HUES6 (cell line): Measurements from ENCODE around the gene GRB7.

Experiments
- H3K27ac ChIP-seq: 2 replicates; pipeline ENCODE4 v1.7.0; 2013; ENCODE audit warnings: low read depth, mild to moderate bottlenecking, low read length, inconsistent platforms
- H3K27me3 ChIP-seq: 2 replicates; pipeline ENCODE4 v1.6.1; 2013; ENCODE audit warnings: low read length; ENCODE audit not compliant: control insufficient read depth, insufficient read depth
- H3K36me3 ChIP-seq: 2 replicates; pipeline ENCODE4 v1.6.1; 2013; ENCODE audit warnings: low read length; ENCODE audit not compliant: control insufficient read depth, insufficient read depth
- H3K4me1 ChIP-seq: 2 replicates; pipeline ENCODE4 v1.6.1; 2013; ENCODE audit warnings: low read length; ENCODE audit not compliant: control insufficient read depth, insufficient read depth
- H3K4me3 ChIP-seq: 2 replicates; pipeline ENCODE4 v1.5.1; 2013; ENCODE audit warnings: low read depth, low read length
- H3K9ac ChIP-seq: one replicate; pipeline ENCODE4 v1.6.1; 2013; ENCODE audit warnings: mild to moderate bottlenecking, low read length
- H3K9me3 ChIP-seq: 2 replicates; pipeline ENCODE4 v1.6.1; 2013; ENCODE audit warnings: low read depth, low read length; ENCODE audit not compliant: control insufficient read depth, insufficient read depth

GRB7 gene

DNA sequence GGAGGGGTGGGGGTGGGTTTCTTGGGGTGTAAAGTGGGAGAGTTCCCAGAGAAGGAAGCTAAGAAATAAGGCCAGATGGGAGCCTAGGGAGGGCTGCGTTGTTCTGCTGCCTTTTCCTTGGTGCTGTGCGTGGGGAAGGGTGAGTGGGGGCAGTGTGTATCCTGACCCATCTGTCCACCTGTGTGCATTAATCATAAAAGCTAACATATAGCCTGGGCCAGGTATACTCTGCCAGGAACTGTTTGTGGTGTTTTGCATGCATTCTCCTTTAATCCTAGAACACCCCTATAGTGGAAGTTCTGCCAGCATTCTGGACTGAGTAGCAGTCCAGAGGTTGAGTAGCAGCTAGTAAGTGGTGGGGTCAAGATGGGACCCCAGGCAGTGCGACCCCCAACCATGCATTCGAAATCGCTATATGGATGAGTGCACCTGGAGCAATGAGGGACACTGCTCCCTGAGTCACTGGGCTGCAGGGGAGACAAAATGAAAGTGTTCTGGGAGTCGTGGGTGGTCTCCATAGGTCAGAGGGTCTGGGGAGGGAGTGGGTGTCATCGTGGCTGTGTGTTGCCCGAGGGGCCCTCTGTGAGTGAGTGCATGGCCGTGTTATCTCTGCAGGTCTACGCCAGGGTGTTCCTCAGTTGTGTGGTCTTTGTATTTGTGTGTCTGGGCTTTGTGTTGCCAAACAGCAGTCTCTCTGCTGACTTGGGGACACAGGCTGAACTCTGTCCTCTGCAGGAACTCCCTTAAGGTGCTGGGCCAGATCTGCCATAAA is 36.5 kb upstream of the GRB7 start:
- Histone ChIP-seq H3K4me3 (peak overlapping the region; percentile 84), H3K36me3 (peaks cover 15% of the 10 kb centered on the region; the same call in 1 of the 2 replicates), H3K9me3 (no peaks in the 10 kb centered on the region), H3K9ac (peak overlapping the region; percentile 35), H3K27ac (no peak overlapping the region), H3K27me3 (no peaks in the 10 kb centered on the region), H3K4me1 (peaks cover 61% of the 10 kb centered on the region)

DNA sequence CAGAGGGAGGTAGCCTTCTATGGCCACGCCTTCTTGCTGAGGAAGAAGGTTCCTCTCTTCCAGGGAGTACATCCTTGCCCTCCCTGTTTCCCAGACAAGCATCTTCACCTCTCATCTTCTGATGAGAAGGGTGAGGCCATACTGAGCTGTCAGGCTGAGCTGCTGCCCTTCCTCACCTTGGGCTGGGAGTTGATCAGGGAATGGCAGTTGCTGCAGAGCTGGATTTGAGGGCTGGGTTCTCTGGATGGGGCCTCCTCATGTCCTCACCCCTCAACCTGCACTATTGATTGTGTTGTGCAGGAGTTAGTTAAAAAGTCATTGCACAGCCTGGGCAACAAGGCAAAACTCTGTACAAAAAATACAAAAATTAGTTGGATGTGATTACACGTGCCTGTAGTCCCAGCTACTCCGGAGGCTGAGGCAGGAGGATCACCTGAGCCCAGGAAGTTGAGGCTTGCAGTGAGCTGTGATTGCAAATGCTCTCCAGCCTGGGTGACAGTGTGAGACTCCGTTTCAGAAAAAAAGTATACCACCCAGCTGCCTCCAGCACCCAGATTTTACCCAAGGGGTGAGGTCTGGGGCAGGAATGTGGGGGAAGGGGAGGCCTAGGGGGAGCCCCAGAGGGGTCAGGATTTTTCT is 35.8 kb upstream of the GRB7 start:
- Histone ChIP-seq H3K27me3 (no peaks in the 10 kb centered on the region), H3K9me3 (no peaks in the 10 kb centered on the region), H3K9ac (no peak overlapping the region), H3K4me1 (peaks cover 56% of the 10 kb centered on the region), H3K36me3 (peaks cover 22% of the 10 kb centered on the region), H3K27ac (no peak overlapping the region), H3K4me3 (peak overlapping the region; percentile 84)

DNA sequence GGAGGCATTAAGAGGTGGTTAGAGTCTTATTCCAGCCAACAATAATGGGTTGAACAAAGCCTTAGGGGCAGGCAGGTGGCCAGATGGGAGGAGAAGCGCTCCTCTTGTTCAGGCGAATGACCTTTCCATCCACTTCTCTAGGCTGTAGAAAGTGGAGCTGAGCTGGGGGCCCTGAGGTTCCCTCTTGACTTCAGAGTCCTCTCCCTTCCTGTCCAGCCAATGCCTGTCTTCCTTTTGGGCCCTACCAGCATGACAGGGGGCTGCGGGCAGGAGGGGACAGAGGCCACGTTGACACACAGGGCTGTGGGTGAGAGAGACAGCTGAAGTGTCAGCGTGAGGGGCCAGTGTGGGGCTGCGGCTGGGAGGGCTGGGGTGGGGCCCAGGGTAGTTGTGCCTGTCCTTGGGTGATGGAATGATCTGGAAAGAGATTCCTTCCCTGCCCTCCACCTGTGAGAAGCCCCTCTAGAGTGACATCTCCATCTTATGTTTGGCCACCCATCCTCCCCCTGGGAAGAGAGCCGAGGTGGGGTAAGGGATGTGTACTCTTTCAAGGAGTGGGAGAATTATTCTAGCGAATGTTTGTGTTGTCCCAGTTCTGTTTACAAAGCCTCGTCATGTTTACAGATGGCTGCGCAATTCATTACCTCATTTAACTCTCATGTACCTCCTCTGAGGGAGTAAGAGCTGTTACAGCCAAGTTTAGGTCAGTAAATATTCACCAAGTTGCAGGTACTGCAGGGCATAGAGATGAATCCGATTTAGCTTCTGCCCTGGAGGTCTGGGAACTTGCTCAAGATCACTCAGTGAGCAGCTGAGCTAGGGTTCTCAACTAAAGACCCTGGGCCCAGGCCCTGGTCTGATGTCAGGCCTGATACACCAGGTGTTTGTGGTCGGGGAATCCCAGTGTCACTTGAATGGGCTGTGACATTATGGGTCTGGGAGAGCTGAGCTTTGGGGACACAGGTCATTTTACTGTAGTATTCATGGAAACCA is 34.5 kb upstream of the GRB7 start:
- H3K4me1 ChIP-seq, result peaks cover 56% of the 10 kb centered on the region

DNA sequence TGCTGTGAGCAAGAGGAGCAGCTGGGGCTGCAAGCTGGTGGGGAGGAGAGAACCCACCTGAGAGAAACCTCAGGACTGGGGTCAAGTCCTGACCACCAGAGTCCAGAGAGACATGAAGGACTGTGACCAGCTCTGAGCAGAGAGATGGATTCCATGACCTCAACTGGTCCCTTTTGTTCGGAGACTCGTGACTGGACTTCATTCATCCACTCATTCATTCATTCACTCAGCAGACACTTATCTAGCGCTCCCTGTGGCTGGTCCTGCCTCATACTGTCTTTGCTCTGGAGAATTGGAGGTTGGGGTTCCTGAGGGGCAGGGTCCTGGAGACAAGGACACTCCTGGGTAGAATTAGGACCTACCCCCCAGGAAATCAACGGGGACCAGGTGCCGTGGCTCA is 33.8 kb upstream of the GRB7 start:
- Histone ChIP-seq H3K9ac (no peak overlapping the region), H3K9me3 (no peaks in the 10 kb centered on the region), H3K27me3 (no peaks in the 10 kb centered on the region), H3K4me3 (no peak overlapping the region), H3K4me1 (peaks cover 56% of the 10 kb centered on the region), H3K27ac (no peak overlapping the region), H3K36me3 (peaks cover 41% of the 10 kb centered on the region)

More for the DNA sequence above, 34.5 kb upstream of the GRB7 start:
- Histone ChIP-seq H3K36me3 (peaks cover 34% of the 10 kb centered on the region), H3K9ac (no peak overlapping the region), H3K9me3 (no peaks in the 10 kb centered on the region), H3K27me3 (no peaks in the 10 kb centered on the region), H3K27ac (no peak overlapping the region), H3K4me3 (no peak overlapping the region)

DNA sequence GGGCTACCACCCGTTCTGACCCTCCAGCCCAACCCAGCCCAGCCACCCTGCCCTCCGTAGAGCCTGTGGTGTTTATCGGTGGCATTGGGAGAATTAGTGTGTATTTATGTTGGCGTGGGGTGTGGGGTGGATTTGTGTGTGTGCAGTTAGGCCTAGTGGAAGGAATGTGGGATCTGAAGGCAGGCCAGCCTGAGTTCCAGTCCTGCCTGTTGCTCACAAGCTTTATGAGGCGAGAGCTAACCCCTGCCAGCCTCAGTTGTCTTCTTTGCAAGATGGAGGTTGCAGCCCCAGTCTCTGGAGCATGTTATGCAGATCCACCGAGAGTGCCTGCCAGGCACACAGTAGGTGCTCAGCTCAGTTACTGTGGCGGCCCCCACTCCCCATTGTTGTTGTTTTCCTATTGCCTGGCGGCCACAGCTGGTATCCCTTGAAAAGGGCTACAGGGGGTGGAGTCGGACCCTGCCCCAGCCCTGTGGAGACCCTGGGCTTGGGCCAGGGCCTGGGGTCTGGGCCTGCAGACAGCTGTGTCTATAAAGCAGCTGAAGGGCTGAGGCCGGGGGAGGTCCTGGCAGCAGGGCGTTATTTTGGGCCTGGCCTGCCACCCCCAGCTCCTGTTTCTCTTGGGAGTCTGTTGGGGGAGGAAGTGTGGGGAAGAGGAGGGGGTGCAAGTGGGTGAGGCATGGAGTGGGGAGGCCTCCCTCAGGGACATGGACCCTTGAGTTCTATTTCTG is 32.8 kb upstream of the GRB7 start:
- peak overlapping the region; percentile 29 for H3K27ac ChIP-seq
- peaks cover 52% of the 10 kb centered on the region for H3K36me3 ChIP-seq
- no peak overlapping the region for H3K9ac ChIP-seq
- peaks cover 51% of the 10 kb centered on the region for H3K4me1 ChIP-seq
- H3K4me3 ChIP-seq, result no peak overlapping the region
- H3K27me3 ChIP-seq, result no peaks in the 10 kb centered on the region
- no peaks in the 10 kb centered on the region for H3K9me3 ChIP-seq

DNA sequence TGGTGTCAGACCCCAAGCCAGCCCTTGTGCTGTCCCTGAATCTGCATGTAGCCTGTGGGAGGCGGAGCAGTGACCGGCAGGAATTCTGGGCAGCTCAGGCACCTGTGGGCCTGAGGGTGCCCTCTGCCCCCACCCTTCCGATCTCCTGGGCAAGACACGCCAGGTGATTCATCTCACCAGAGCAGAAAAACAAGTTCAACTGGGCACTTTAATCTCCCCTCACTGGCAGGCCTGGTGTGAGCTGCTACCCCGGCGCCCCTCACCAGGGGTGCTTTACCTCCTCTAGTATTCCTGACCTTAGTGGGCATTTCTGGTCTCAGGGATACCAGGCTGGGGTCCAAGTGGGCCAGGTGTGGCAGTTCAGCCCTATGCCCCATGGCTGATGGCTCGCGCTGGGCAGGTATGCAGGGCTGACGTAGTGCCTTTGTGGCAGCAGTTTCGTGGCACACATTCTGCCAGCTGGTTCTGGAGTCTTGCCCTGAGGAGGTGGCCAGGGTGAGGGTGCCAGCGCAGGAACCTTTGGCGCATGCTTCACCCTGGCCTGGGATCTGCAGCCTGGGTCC is 31.9 kb upstream of the GRB7 start:
- Histone ChIP-seq H3K4me1 (peaks cover 51% of the 10 kb centered on the region), H3K27ac (peak overlapping the region; percentile 29), H3K9ac (no peak overlapping the region), H3K4me3 (0 out of 2 replicates have a peak overlapping the region, but pooled peaks have one; percentile 7), H3K27me3 (no peaks in the 10 kb centered on the region), H3K9me3 (no peaks in the 10 kb centered on the region), H3K36me3 (peaks cover 61% of the 10 kb centered on the region)

DNA sequence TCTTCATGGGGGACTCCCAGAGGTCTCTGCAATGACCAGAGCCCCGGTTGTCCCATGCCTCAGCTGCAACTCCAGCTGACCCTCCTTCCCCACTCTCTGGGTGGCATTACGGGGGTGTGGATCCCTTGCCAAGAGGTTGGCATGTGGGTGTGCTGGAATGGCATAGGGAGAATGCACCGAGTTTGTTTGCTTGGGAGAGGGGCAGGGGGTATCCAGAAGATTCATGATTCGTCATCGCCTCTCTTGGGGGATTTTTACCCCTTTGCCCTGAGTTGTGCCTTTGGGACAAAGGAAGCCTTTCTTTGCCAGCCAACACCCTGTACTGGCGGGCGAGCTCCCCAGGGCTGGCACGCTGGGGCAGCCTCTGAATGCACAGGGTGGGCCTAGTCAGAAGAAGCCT is 31.4 kb upstream of the GRB7 start:
- peaks cover 46% of the 10 kb centered on the region for H3K4me1 ChIP-seq
- no peak overlapping the region; the same call in 1 of the 2 replicates for H3K27ac ChIP-seq
- H3K4me3 ChIP-seq, result no peak overlapping the region
- H3K9me3 ChIP-seq, result no peaks in the 10 kb centered on the region
- H3K27me3 ChIP-seq, result no peaks in the 10 kb centered on the region
- peaks cover 66% of the 10 kb centered on the region for H3K36me3 ChIP-seq
- H3K9ac ChIP-seq, result no peak overlapping the region

DNA sequence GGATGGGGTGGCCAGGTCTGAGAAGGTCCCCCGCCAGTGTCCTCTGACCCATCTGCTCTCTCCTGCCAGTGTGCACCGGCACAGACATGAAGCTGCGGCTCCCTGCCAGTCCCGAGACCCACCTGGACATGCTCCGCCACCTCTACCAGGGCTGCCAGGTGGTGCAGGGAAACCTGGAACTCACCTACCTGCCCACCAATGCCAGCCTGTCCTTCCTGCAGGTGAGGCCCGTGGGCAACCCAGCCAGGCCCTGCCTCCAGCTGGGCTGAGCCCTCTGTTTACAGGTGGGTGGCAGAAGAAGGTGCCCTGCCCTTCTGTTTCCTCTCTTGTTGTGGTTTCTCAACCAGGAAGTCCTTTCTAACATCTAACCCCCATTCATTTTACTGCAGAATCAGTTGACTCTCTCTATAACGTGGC is 30.8 kb upstream of the GRB7 start:
- peaks cover 71% of the 10 kb centered on the region for H3K36me3 ChIP-seq
- H3K9me3 ChIP-seq, result no peaks in the 10 kb centered on the region
- H3K4me3 ChIP-seq, result no peak overlapping the region
- peaks cover 41% of the 10 kb centered on the region for H3K4me1 ChIP-seq
- no peak overlapping the region for H3K9ac ChIP-seq
- no peaks in the 10 kb centered on the region for H3K27me3 ChIP-seq
- H3K27ac ChIP-seq, result no peak overlapping the region

DNA sequence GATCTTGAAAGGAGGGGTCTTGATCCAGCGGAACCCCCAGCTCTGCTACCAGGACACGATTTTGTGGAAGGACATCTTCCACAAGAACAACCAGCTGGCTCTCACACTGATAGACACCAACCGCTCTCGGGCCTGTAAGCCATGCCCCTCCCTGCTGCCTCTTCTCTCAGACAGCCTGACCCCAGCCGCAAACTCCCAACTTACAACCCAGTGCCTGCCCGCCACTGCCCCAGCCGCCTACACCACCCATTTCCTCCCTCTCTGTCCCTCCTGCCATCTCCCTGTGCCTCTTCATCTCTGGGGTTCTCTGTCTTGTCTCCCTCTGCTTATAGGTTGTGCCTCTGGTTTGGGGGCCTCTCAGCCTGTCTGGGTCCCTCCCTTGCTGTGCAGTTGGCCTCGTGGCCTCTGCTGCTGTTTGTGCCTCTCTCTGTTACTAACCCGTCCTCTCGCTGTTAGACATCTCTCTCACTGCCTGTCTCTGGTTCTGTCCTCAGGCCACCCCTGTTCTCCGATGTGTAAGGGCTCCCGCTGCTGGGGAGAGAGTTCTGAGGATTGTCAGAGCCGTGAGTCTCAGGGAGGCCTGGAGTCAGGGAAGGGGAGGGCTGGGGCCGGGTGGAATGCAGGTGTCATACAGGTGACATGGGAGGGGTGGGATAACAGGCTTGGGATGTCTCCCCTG is 28.3 kb upstream of the GRB7 start:
- Histone ChIP-seq H3K36me3 (peaks cover 83% of the 10 kb centered on the region), H3K9ac (no peak overlapping the region), H3K27me3 (no peaks in the 10 kb centered on the region), H3K27ac (no peak overlapping the region), H3K9me3 (no peaks in the 10 kb centered on the region), H3K4me3 (no peak overlapping the region), H3K4me1 (peaks cover 16% of the 10 kb centered on the region)
